ENCODE results near the gene VARS2. TPM values are rescaled to one million over a fixed set of nuclear protein-coding genes. Genes with fewer than 3 reads are reported as not detected.

Gene VARS2
- total and polyA plus RNA-seq, 9 of the 15 experiments (the other 6 are each of a cell fraction or from before 2014, with no cell fraction given): 1.6 to 53.6 (median 29.9) TPM

- Histone ChIP-seq H3K9ac (ENCODE audit: insufficient read depth in 1 of 2, low read depth in 2 of 2, low read length in 2 of 2) (no peak overlapping the region), H2AFZ (ENCODE audit: low read depth, low read length) (no peak overlapping the region), H3K9me3 (replicated peaks; ENCODE audit: control insufficient read depth, insufficient read depth, low read depth, low read length) (no peaks in the 10 kb centered on the region), H3K4me2 (ENCODE audit: insufficient read depth, low read length) (no peak overlapping the region), H3K27me3 (ENCODE audit: control insufficient read depth in 2 of 2, insufficient read depth in 2 of 2, low read length in 2 of 2) (peaks cover 29 to 66% of the 10 kb centered on the region in 2 experiments), H3K27ac (ENCODE audit: extremely low read depth, low read depth, low read length) (no peak overlapping the region), H4K20me1 (replicated peaks; ENCODE audit: control insufficient read depth, insufficient read depth, low read length) (peaks cover 14% of the 10 kb centered on the region; the same call in 1 of the 2 replicates), H3K79me2 (ENCODE audit: control insufficient read depth, insufficient read depth, low read length) (no peaks in the 10 kb centered on the region), H3K9me1 (ENCODE audit: control insufficient read depth, insufficient read depth, low read length) (no peaks in the 10 kb centered on the region), H3K4me3 (no peak overlapping the region), H3K36me3 (ENCODE audit: control insufficient read depth, insufficient read depth, low read length) (no peaks in the 10 kb centered on the region), H3K4me1 (replicated peaks in 1 of 2; ENCODE audit: control insufficient read depth in 2 of 2, insufficient read depth in 2 of 2, low read length in 2 of 2) (peaks cover 8 to 11% of the 10 kb centered on the region in 2 experiments)
- FAIRE-seq: no peak
- ChIA-PET POLR2A (interaction anchor here (1.3 kb wide), 1 partner anchor 13 kb away, joined by 3 read pairs; no protein-coding TSS in a partner anchor), CTCF (ENCODE audit: low intra/inter-chr PET ratio) (no interaction called here)
- WGBS (ENCODE audit: insufficient coverage, low coverage, missing lambda C conversion rate): 0% methylated on average over 2 of the region's 3 CpGs
- intact Hi-C loops (cut with micrococcal nuclease) (no loop called here), in situ Hi-C loops (cut with MboI) (no loop called here)
- no TSS peak for BruUV-seq (replicated peaks)
- ATAC-seq: no peak
- no peak for DNase-seq (ENCODE audit: extremely low read depth in 1 of 4, low spot score in 3 of 4)
- TF ChIP-seq KLF13 (tag; IDR thresholded peaks at IDR 0.05; ENCODE audit: borderline replicate concordance, low read depth) (no peak), POLR2A (conservative IDR thresholded peaks at IDR 0.05) (no peak), ZNF24 (IDR thresholded peaks at IDR 0.05) (no peak), ATF2 (CRISPR knock-in tag; IDR thresholded peaks at IDR 0.05) (no peak), ZNF3 (CRISPR knock-in tag; IDR thresholded peaks at IDR 0.05) (no peak), ZNF263 (CRISPR knock-in tag; IDR thresholded peaks at IDR 0.05; ENCODE audit: borderline replicate concordance) (no peak), KAT8 (IDR thresholded peaks at IDR 0.05; ENCODE audit: low read depth) (no peak), TAF7 (tag; IDR thresholded peaks at IDR 0.05) (no peak), CTCF (IDR thresholded peaks at IDR 0.05 in 2 of 3, conservative IDR thresholded peaks at IDR 0.05 in 1 of 3; ENCODE audit: insufficient read depth in 2 of 3, low read depth in 1 of 3, low read length in 3 of 3) (no peak), GTF2B (IDR thresholded peaks at IDR 0.05; ENCODE audit: extremely low read depth, insufficient read length) (no peak), ARNT (IDR thresholded peaks at IDR 0.05) (no peak), ZBED1 (IDR thresholded peaks at IDR 0.05) (no peak), ZNF184 (CRISPR knock-in tag; IDR thresholded peaks at IDR 0.05) (no peak)
- TF ChIP-seq, protein P1, sequence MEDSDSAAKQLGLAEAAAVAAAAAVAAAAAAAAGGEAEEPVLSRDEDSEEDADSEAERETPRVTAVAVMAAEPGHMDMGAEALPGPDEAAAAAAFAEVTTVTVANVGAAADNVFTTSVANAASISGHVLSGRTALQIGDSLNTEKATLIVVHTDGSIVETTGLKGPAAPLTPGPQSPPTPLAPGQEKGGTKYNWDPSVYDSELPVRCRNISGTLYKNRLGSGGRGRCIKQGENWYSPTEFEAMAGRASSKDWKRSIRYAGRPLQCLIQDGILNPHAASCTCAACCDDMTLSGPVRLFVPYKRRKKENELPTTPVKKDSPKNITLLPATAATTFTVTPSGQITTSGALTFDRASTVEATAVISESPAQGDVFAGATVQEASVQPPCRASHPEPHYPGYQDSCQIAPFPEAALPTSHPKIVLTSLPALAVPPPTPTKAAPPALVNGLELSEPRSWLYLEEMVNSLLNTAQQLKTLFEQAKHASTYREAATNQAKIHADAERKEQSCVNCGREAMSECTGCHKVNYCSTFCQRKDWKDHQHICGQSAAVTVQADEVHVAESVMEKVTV (CRISPR knock-in tag; IDR thresholded peaks at IDR 0.05): no peak
- TF ChIP-seq, protein P2, sequence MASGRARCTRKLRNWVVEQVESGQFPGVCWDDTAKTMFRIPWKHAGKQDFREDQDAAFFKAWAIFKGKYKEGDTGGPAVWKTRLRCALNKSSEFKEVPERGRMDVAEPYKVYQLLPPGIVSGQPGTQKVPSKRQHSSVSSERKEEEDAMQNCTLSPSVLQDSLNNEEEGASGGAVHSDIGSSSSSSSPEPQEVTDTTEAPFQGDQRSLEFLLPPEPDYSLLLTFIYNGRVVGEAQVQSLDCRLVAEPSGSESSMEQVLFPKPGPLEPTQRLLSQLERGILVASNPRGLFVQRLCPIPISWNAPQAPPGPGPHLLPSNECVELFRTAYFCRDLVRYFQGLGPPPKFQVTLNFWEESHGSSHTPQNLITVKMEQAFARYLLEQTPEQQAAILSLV (tag; IDR thresholded peaks at IDR 0.05): no peak
Measured at GRCh38 chr6:30939473-30939872, 25.4 kb downstream of the VARS2 start.

Measured in K562 (cell line).